Esophagus muscularis mucosa (tissue), 4 donors: ENCODE measurements around the gene OXT. TPM values are rescaled to one million over a fixed set of nuclear protein-coding genes. Genes with fewer than 3 reads are reported as not detected.

ENCODE experiments used
- DNase-seq: peaks from one replicate; pipeline ENCODE4 v3.0.0-alpha.2; 2017; ENCODE audit errors: extremely low spot score
- H3K27ac ChIP-seq, 4 donors: fragments of 200-600 bp; sonication (generic); replicated peaks in 1 of 4; 1 replicate in 3 of 4; 2 replicates in 1 of 4; pipeline ENCODE4 v1.5.1; 2016 to 2019; ENCODE audit warnings: mild to moderate bottlenecking in 1 of 4
- H3K27me3 ChIP-seq, 4 donors: fragments of 200-600 bp; sonication (generic); one replicate each; pipeline versions ENCODE4 v1.5.1 to v1.6.0; 2016 to 2019
- H3K36me3 ChIP-seq, 4 donors: fragments of 200-600 bp; sonication (generic); one replicate each; pipeline ENCODE4 v1.5.1; 2016 to 2019
- H3K4me1 ChIP-seq, 4 donors: fragments of 200-600 bp; sonication (generic); one replicate each; pipeline ENCODE4 v1.5.1; 2016 to 2019
- H3K4me3 ChIP-seq, 4 donors: fragments of 200-600 bp; sonication (generic); 1 replicate in 2 of 4; 2 replicates in 2 of 4; pipeline ENCODE4 v1.5.1; 2016 to 2019; ENCODE audit warnings: mild to moderate bottlenecking in 4 of 4, moderate library complexity in 1 of 4
- H3K9me3 ChIP-seq, 4 donors: fragments of 200-600 bp; sonication (generic); 1 replicate in 3 of 4; 2 replicates in 1 of 4; pipeline ENCODE4 v1.5.1; 2016 to 2019
- EP300 ChIP-seq: sonication (generic); formaldehyde crosslinking; IDR thresholded peaks from one replicate; pipeline ENCODE4 v1.6.1; 2017; ENCODE audit warnings: antibody characterized with exemption
- POLR2A ChIP-seq: fragments of 450-650 bp; IDR thresholded peaks from one replicate; pipeline ENCODE4 v1.6.1; 2017; ENCODE audit warnings: antibody characterized with exemption, moderate library complexity, mild to moderate bottlenecking, low read depth
- POLR2AphosphoS5 ChIP-seq, 2 donors: sonication (generic); formaldehyde crosslinking; IDR thresholded peaks; one replicate each; pipeline ENCODE4 v1.6.1; 2017; ENCODE audit warnings: antibody characterized with exemption in 2 of 2
- WGBS: methylation state at CpG from one replicate; pipeline ENCODE4 v1.1.5; 2018; 5-methylcytosine and 5-hydroxymethylcytosine counted together
- intact Hi-C: fragments of 100-400 bp; cut with DNase I; formaldehyde crosslinking; loops from one replicate; pipeline ENCODE4 v1.15.1; 2023
- total RNA-seq, 4 donors: library from RNA; depleted of rRNA; stranded (reverse); fragments of >200 nt; gene quantifications; one replicate each; pipeline versions ENCODE4 v1.1.0 to v1.2.1, GENCODE V29; 2016
- TF ChIP-seq, protein P1 (sequence below), 3 experiments: fragments of 200-600 bp in 2 of 3; fragments of 450-650 bp in 1 of 3; sonication (generic) in 2 of 3; IDR thresholded peaks; one replicate each; pipeline ENCODE4 v1.5.1; 2017 to 2019; ENCODE audit warnings: antibody characterized with exemption in 3 of 3, mild to moderate bottlenecking in 2 of 3, moderate library complexity in 1 of 3

Gene OXT
- total RNA-seq, 4 donors from 2014 or later = not detected

DNA sequence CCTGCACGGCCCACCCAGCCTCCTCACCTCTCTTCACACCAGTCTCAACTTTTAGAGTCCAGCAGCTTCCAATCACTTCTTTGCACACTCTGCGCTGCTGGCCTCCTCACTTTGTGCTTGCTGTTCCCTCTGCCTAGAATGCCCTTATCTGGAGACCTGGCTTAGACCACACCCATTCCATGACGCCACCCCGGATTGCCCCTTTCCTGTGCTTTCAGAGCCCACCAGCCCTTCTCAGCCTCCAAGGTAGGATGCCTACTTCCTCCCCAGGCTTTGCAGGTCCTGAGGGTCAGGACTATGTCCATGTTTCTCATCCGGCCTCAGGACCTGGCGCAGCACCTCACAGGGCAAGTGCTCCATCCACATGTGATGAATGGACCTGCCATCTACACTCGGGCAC lies 40.1 kb downstream of the OXT start:
- H3K27ac ChIP-seq = no peak overlapping the region
- no peak overlapping the region for H3K4me3 ChIP-seq
- intact Hi-C loops = no loop called here
- no peaks in the 10 kb centered on the region for H3K9me3 ChIP-seq
- peaks cover 0 to 14% (median 5%) of the 10 kb centered on the region in 4 donors for H3K4me1 ChIP-seq
- DNase-seq = no peak
- peaks cover 14 to 65% (median 44%) of the 10 kb centered on the region in 4 donors for H3K36me3 ChIP-seq
- no peak for TF ChIP-seq POLR2AphosphoS5 (IDR thresholded peaks at IDR 0.05)
- no peak for TF ChIP-seq EP300
- TF ChIP-seq POLR2A = no peak
- TF ChIP-seq, protein P1, sequence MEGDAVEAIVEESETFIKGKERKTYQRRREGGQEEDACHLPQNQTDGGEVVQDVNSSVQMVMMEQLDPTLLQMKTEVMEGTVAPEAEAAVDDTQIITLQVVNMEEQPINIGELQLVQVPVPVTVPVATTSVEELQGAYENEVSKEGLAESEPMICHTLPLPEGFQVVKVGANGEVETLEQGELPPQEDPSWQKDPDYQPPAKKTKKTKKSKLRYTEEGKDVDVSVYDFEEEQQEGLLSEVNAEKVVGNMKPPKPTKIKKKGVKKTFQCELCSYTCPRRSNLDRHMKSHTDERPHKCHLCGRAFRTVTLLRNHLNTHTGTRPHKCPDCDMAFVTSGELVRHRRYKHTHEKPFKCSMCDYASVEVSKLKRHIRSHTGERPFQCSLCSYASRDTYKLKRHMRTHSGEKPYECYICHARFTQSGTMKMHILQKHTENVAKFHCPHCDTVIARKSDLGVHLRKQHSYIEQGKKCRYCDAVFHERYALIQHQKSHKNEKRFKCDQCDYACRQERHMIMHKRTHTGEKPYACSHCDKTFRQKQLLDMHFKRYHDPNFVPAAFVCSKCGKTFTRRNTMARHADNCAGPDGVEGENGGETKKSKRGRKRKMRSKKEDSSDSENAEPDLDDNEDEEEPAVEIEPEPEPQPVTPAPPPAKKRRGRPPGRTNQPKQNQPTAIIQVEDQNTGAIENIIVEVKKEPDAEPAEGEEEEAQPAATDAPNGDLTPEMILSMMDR (IDR thresholded peaks at IDR 0.05) = no peak
- no peaks in the 10 kb centered on the region for H3K27me3 ChIP-seq
- 83% methylated on average over 7 of the region's 7 CpGs for WGBS

DNA sequence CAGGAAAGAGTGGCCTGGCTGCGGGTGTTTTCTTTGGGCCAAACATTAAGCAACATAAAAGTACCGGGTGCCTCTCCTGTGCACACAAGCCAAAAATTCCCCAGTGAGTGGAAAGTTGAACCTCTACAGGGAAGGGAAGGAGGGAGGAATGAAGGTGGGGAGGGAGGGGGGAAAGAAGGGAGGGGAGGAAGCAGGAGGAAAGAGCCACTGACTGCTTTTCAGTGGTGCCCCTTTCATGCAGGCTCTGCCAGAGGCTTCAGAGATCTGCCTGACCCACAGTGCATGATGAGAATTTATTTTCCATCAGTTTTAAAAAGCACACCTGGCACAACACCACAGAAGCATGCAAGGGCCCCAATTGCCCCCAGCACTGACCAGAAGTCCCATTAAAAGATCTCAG lies 40.6 kb downstream of the OXT start:
- intact Hi-C loops = no loop called here

DNA sequence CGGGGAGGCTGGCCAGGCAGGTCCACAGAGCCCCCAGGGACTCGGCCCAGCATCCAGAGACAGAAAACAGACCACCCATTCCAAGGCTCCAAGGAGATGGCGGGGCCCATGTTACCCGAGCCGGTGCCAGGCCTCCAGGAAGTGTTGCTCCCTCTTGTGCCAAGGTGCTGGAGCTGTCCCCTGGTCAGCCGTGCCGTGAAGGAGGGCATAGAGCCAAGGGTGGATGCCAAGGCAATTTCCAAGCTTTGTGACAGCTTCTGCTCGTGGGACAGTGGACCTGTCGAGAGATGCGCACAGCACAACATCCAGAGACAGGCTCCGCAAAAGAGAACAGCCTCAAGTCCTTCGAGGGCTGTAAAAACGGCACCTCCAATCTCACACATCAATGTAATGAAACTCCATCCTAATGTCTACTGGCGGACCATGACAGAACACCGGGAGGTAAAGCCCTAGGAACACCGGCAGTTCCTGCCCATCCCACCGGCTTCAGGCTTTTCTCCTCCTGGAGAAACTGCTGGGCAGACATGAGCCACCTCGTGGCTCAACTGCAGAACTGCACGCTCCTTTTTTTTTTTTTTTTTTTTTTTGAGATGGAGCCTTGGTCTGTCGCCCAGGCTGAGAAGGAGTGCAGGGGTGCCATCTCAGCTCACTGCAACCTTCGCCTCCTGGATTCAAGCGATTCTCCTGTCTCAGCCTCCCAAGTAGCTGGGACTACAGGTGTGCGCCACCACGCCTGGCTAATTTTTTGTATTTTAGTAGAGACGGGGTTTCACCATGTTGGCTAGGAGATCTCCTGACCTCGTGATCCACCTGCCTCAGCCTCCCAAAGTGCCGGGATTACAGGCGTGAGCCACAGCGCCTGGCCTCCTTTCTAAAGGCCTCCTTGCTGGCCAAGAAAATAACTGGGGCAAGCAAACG lies 44.0 kb downstream of the OXT start:
- DNase-seq = no peak
- intact Hi-C loops = loop anchor here (1.0 kb wide), 1 partner anchor 62 kb away; no protein-coding TSS in a partner anchor
- H3K27ac ChIP-seq = no peak overlapping the region
- H3K4me3 ChIP-seq = no peak overlapping the region
- TF ChIP-seq POLR2AphosphoS5 (IDR thresholded peaks at IDR 0.05) = no peak
- TF ChIP-seq, protein P1 (IDR thresholded peaks at IDR 0.05) = peak; percentile 56 to 81 (median 66)
- H3K9me3 ChIP-seq = no peaks in the 10 kb centered on the region
- WGBS = 55% methylated on average over 29 of the region's 30 CpGs
- H3K36me3 ChIP-seq = peaks cover 0 to 41% (median 24%) of the 10 kb centered on the region in 4 donors
- H3K27me3 ChIP-seq = no peaks in the 10 kb centered on the region
- peaks cover 6 to 27% (median 15%) of the 10 kb centered on the region in 4 donors for H3K4me1 ChIP-seq

More for the DNA sequence above, 40.6 kb downstream of the OXT start:
- Histone ChIP-seq H3K27ac (no peak overlapping the region), H3K27me3 (no peaks in the 10 kb centered on the region), H3K36me3 (peaks cover 14 to 60% (median 40%) of the 10 kb centered on the region in 4 donors), H3K9me3 (no peaks in the 10 kb centered on the region), H3K4me3 (no peak overlapping the region), H3K4me1 (peaks cover 0 to 14% (median 5%) of the 10 kb centered on the region in 4 donors)
- TF ChIP-seq EP300 (no peak), POLR2A (no peak), POLR2AphosphoS5 (IDR thresholded peaks at IDR 0.05) (no peak)
- TF ChIP-seq, protein P1 (IDR thresholded peaks at IDR 0.05) = no peak
- no peak for DNase-seq
- WGBS = 78% methylated on average over 2 of the region's 2 CpGs

DNA sequence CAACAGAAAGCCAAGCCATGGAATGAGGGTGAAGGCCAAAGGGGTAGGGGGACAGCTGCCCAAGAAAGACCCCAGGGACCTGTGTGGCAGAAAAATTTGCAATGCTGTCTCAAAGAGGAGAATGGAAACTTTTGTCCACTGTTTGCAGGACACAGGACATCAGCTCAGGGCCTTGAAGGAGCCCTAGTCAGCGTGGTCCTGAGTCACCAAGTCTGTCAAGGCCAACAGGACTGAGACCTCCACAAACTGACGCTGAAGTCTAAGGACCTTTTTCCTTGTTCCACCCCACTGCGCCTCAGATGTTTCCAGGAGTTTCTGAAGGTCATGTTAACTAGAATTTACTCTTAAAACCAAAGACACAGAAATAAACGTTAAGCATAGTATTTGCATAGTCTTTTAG lies 44.9 kb downstream of the OXT start:
- TF ChIP-seq POLR2AphosphoS5 (IDR thresholded peaks at IDR 0.05) = no peak
- TF ChIP-seq POLR2A = no peak
- TF ChIP-seq EP300 = no peak
- TF ChIP-seq, protein P1 (IDR thresholded peaks at IDR 0.05) = no peak
- no peak overlapping the region for H3K4me3 ChIP-seq
- H3K27me3 ChIP-seq = no peaks in the 10 kb centered on the region
- no peak for DNase-seq
- no peak overlapping the region for H3K27ac ChIP-seq
- H3K36me3 ChIP-seq = peaks cover 4 to 44% (median 31%) of the 10 kb centered on the region in 4 donors
- H3K4me1 ChIP-seq = peaks cover 6 to 27% (median 15%) of the 10 kb centered on the region in 4 donors
- H3K9me3 ChIP-seq = no peaks in the 10 kb centered on the region
- intact Hi-C loops = no loop called here
- 85% methylated on average over 4 of the region's 4 CpGs for WGBS
